A549 (cell line): ENCODE results near the gene EDARADD.

ENCODE experiments used
- BHLHE40 ChIP-seq: IDR thresholded peaks from 2 replicates; pipeline ENCODE4 v1.6.1; 2012; ENCODE audit warnings: low read depth, low read length, inconsistent platforms
- CHD2 ChIP-seq: fragments of 150-350 bp; IDR thresholded peaks from 2 replicates; pipeline ENCODE4 v1.6.1; 2014; ENCODE audit warnings: low read length; ENCODE audit not compliant: partially characterized antibody
- CTCF ChIP-seq: fragments of >200 bp; sonication (Bioruptor Twin); formaldehyde crosslinking; IDR thresholded peaks from 3 replicates; pipeline ENCODE4 v1.5.1; 2016
- ESRRA ChIP-seq: fragments of 150-350 bp; IDR thresholded peaks from 2 replicates; pipeline ENCODE4 v1.6.1; 2014; ENCODE audit warnings: mild to moderate bottlenecking, low read length, borderline replicate concordance
- POLR2A ChIP-seq: IDR thresholded peaks from 2 replicates; pipeline ENCODE4 v1.6.1; 2012; ENCODE audit warnings: mild to moderate bottlenecking, low read length
- RAD21 ChIP-seq, 2 experiments: fragments of >200 bp in 1 of 2; sonication (Bioruptor Twin) in 1 of 2; formaldehyde crosslinking in 1 of 2; IDR thresholded peaks in 1 of 2; conservative IDR thresholded peaks in 1 of 2; 2 replicates in 1 of 2; 3 replicates in 1 of 2; pipeline ENCODE4 v1.6.1; 2012 to 2018; ENCODE audit warnings: inconsistent platforms in 1 of 2
- RARB ChIP-seq: fragments of 250-450 bp; sonication (Bioruptor Pico); IDR thresholded peaks from 2 replicates; pipeline ENCODE4 v1.8.0; 2021; ENCODE audit warnings: mild to moderate bottlenecking, moderate library complexity
- REST ChIP-seq: fragments of 200-600 bp; sonication (generic); IDR thresholded peaks from 2 replicates; pipeline ENCODE4 v1.6.1; 2016; ENCODE audit warnings: antibody characterized with exemption, mild to moderate bottlenecking, moderate library complexity
- USF2 ChIP-seq: fragments of 450-650 bp; IDR thresholded peaks from 2 replicates; pipeline ENCODE4 v1.6.1; 2014; ENCODE audit warnings: antibody characterized with exemption

- TF ChIP-seq ESRRA (no peak), USF2 (no peak), REST (no peak), CTCF (no peak), RAD21 (conservative IDR thresholded peaks at IDR 0.05 in 1 of 2, IDR thresholded peaks at IDR 0.05 in 1 of 2) (no peak), BHLHE40 (no peak), RARB (CRISPR knock-in tag) (no peak), POLR2A (no peak), CHD2 (no peak)
Measured at GRCh38 chr1:236356141-236356540, 37.9 kb upstream of the EDARADD start.
